Coronary artery (tissue), 2 donors: ENCODE data around the gene TM9SF3.
"Not testable (repeated sequence)": the region's sequence is repeated elsewhere in the genome, so short reads cannot be mapped to it uniquely, and the experiment has no call there.

Experiments
- DNase-seq: peaks from one replicate; pipeline ENCODE4 v3.0.0-alpha.2; 2017; ENCODE audit warnings: low spot score
- H3K27ac ChIP-seq, 2 donors: fragments of 200-600 bp; sonication (generic); one replicate each; pipeline ENCODE4 v1.5.1; 2016 to 2019
- H3K4me3 ChIP-seq: fragments of 200-600 bp; sonication (generic); 2 replicates; pipeline ENCODE4 v1.5.1; 2016; ENCODE audit warnings: mild to moderate bottlenecking, moderate library complexity
- CTCF ChIP-seq: fragments of 200-600 bp; sonication (generic); IDR thresholded peaks from one replicate; pipeline ENCODE4 v1.5.1; 2019; ENCODE audit warnings: antibody characterized with exemption

The TM9SF3 gene

GRCh38 chr10:96579133-96579532 lies 7.7 kb downstream of the TM9SF3 start:
- Histone ChIP-seq H3K27ac (no peak overlapping the region), H3K4me3 (no peak overlapping the region)
- TF ChIP-seq CTCF: no peak
- DNase-seq: no peak

- TF ChIP-seq CTCF: no peak
- no peak overlapping the region for H3K4me3 ChIP-seq
- H3K27ac ChIP-seq: no peak overlapping the region
- no peak for DNase-seq
Observed at GRCh38 chr10:96578633-96579032, 8.2 kb downstream of the TM9SF3 start.

DNA sequence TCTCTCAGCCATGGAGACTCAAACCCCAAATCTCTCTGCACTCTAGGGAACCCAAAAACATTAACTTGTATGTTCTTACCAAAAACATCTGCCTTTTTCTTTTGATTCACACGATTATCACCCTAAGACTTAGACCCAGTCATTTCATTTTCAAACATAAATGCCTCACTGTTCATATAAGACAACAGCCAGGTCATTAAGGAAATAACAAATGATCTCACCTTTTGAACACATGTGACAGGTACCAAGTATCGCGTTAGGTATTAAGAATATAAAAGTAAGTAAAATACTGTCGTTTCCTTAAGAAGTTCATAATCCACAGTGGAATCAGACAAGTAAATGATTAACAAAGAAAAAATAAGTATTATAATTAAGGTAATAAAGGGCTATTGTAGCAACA lies 8.8 kb downstream of the TM9SF3 start:
- no peak for DNase-seq
- Histone ChIP-seq H3K27ac (no peak overlapping the region), H3K4me3 (no peak overlapping the region)
- no peak for TF ChIP-seq CTCF

GRCh38 chr10:96577069-96577468 lies 9.7 kb downstream of the TM9SF3 start:
- no peak for TF ChIP-seq CTCF
- no peak for DNase-seq
- Histone ChIP-seq H3K4me3 (no peak overlapping the region), H3K27ac (no peak overlapping the region)

GRCh38 chr10:96576277-96576980 lies 10.4 kb downstream of the TM9SF3 start:
- H3K27ac ChIP-seq: no peak overlapping the region
- TF ChIP-seq CTCF: no peak

DNA sequence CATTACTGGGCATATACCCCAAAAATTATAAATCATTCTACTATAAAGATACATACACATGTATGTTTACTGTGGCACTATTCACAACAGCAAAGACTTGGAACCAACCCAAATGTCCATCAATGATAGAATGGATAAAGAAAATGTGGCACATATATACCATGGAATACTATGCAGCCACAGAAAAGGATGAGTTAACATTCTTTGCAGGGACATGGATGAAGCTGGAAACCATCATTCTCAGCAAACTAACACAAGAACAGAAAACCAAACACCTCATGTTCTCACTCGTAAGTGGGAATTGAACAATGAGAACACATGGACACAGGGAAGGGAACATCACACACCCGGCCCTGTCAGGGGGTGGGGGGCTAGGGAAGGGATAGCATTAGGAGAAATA lies 12.2 kb downstream of the TM9SF3 start:
- not testable (repeated sequence) for H3K4me3 ChIP-seq

More at GRCh38 chr10:96576277-96576980, 10.4 kb downstream of the TM9SF3 start:
- DNase-seq: no peak
- H3K4me3 ChIP-seq: no peak overlapping the region

GRCh38 chr10:96573036-96573435 lies 13.8 kb downstream of the TM9SF3 start:
- DNase-seq: no peak
- Histone ChIP-seq H3K4me3 (no peak overlapping the region), H3K27ac (no peak overlapping the region)
- no peak for TF ChIP-seq CTCF

More for the DNA sequence above, 12.2 kb downstream of the TM9SF3 start:
- DNase-seq, H3K27ac ChIP-seq: not testable (repeated sequence)
